ENCODE data around the gene DRGX.
A peak's percentile ranks its signal among the peaks of the same experiment; 100 is the strongest.

DRGX gene

DNA sequence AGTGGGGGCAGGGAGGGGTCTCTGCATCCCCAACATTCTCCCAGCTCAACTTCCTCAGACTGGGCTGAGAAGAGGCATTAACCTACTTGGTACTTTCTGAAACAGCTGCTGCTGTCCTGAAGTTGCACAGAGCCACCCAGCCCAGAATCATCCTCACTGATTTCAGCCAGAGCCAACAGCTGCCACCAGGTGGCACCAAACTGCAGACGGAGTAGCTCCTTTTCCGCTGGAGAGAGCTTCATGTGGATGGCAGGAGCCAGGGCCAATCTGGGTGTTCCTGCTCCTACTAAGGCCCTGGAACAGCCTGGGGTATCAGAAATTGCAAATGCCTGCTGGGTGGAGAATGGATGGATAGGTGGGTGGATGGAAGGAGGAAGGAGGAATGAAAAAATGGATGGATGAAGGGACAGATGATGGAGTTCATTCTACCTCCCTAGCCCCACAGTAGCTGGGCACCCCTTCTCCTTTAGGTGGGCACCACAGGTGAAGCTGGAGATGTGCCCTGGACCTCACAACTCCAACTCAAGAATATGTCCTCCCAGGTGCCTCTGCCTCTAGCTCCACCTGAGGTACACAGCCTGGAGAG lies 11.8 kb upstream of the DRGX start:
- peak; percentile 71 for DNase-seq (ENCODE audit: low read depth)

DNA sequence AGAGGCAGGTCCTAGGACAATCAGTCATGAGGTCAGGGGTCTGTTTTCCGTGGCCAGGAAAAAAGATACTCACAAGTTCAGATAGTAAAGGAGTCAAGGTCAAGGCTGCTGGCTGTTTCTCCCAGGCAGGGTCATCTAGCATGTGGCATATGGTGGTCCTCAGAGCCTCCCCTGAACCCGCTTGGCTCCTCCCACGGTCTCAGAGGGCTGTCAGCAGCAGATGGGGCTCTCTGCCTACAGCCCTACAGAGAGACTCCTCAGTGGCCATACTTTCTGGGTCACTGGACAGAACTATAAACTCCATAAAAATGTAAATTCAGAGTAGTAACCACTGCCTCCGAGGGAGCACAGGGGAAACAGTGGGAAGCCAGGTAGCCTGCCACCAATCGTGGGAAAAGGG lies 11.3 kb upstream of the DRGX start:
- no peak for DNase-seq (ENCODE audit: low read depth)

DNA sequence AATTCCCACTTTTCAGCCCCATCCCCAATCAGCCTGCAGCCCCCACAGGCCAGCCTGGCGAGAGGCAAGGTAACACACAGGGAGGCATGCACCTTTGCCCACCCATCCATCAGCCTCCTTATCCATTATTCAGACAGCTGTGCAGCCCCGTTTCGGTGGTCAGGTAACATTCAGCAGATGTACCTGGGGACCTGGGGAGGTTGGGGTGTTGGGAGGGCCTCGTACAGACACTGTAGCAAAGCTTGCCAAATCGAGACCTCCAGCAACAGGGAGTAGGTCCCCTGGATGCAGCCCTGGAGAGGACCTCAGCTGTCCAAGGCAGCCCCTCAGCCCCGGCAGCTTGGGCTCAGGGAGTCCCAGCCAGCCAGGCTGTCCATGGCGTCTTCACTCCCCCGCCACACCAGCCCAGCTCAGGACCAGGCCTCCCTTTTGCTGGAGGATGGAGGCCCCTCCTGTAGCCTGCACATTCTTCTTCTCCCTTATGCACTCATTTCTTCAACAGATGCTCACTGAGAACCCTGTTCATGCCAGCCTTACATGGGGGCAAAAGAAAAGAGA lies 8.5 kb upstream of the DRGX start:
- DNase-seq (ENCODE audit: low read depth): no peak

DNA sequence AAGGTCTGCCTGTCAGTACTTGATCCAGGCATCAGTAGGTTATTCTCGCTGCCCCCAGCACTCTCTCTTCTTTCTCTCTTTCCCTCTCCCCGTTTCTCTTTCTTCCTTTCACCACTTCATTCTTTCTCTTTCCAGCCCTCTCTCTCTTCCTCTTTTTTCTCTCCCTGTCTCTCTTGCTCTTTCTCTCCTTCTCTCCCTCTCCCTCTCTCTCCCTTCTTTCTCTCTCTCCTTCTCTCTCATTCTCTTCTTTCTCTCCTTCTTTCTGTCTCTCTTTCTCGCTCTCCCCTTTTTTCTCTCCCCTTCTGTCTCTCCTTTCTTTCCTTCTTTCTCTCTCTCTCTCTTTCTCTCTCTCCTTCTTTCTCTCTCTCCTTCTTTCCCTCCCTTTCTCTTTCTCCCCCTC lies 7.5 kb upstream of the DRGX start:
- DNase-seq (ENCODE audit: low read depth): no peak

DNA sequence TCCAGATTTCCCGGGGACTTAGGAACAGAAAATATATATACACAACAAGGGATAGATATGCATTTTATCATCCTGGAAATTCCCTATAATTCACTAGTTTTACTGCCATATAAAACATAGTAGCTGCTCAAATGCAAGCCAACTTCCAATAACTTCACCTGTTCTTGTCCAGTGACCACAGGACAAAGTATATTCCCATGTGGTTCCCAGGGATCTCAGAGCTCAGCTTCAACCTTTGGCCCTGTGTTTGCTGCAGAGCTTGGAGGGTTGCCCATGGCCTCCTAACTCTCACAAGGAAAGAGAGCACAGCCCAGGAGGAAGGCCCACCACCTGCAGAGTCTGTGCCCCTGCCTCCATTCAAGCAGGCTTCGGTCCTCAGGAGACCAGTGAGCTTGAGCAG lies 4.5 kb upstream of the DRGX start:
- no peak for DNase-seq (ENCODE audit: low read depth)

DNA sequence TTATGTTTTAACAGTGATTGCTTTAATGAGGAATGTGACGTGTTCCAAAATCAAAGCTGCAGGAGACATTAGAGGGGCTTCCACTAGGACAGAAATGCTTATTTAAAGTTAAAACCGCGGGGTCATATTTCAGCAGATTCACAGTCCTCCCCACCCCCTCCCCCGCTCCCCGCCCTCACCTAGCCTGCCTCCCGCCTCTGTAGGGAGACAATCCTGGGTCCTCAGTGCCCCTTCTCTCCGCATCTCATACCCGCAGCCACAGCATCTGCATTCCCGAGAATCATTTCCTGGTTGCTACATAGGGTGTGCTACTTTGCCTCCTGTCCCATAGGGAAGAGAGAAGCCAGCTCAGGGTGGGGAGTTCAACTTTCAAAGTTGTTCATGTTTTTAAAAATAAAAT lies 3.1 kb upstream of the DRGX start:
- no peak for DNase-seq (ENCODE audit: low read depth)

DNA sequence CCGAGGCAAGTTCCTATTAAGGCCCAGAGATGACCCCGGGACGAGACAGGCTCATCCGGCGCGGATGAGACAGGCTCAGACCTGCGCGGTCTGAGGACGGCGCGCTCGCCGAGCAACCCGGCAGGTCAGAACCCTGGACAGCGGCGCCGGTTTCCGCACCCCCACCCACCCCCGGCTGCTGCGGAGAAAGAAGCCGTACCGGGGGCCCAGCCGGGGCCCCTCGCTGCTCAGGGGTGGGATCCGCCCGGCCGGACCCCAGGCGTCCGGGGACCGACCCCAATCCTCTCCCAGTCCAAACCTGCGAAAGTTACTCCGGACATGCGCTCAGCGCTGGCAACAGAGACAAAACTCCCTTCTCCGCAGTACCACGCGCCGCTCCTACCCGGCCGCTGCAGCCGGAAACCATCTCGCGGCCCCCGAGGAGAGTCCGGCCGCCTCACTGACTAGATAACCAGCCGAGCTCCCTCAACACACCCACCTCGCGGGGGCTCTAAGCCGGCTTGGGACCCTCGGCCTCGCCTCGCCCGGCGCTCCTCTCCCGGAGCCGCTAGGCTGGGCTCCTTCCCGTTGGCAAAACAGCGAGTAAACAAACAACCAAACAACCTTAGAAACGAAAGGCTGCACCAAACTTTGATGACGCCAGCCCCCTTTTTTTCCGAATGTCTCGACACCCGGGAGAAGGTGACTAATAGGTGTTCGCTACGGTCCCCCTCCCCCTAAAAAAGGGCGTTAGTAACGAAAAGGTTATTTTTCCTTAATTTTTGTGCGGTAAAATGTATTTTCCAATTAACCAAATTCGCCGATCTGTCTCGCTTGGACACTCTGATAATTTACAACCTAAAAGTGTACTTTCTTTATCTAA lies 2.3 kb upstream of the DRGX start:
- DNase-seq (ENCODE audit: low read depth): peak; percentile 34

DNA sequence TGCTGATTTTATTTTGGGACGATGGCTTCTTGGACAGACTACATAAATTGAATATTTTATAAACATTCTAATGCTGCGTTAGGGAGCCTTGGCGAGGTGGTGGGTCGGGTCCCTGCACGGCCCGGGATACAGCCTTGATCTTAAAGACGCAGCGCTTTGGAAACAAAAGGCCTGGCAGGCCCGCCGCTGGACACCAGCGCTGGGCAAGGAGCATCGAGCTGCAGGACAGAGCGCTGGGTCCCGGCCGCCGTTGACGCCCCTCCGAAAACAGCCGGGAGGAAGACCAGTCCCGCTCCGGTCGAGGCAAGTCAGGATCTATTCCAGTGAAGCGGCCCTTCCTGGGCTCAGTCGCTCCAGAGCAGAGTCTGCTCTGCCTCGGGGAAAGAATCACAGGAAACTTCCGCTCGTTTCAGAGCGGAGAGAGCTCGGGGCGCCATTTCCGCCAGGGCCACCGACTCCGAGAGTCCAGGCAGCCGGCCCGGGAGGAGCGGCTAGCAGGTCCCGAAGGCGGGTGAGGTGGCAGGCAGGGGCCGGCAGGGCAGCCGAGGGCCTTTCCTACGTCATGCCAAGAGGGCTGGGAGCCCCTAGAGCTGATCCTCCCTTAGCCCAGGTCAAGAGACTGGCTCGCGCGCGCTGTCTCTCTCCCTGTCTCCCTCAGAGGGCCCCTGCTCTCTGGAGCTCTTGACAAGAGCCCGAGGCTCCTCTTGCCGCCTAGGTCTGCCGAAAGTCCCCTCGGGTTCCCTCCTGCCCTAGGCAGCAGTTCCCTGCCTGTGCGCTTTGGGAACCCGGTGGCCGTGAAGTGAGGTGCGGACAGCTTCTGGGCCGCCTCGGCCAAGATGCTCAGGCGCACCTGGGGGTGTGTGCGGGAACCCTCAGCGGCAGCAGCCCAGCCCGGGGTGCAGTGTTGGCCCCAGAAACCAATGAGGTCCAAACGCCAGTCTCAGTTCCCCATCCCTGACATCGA lies 1.4 kb upstream of the DRGX start:
- no peak for DNase-seq (ENCODE audit: low read depth)

DNA sequence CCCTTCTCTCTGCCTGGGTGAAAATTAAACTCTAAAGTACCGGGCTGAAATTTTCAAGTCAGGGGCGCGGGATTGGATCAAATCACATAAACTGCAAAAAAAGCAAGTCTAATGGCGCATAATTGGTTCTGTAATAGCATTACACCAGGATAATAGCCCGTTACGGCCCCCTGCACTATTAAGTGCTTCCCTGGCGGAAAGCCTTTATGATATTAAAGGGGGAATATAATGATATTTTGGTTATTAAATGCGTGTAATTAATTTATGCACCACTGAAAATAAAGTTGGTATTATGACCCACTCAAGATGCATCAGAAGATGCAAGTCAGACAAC lies 744 bp upstream of the DRGX start:
- no peak for DNase-seq (ENCODE audit: low read depth)

DNA sequence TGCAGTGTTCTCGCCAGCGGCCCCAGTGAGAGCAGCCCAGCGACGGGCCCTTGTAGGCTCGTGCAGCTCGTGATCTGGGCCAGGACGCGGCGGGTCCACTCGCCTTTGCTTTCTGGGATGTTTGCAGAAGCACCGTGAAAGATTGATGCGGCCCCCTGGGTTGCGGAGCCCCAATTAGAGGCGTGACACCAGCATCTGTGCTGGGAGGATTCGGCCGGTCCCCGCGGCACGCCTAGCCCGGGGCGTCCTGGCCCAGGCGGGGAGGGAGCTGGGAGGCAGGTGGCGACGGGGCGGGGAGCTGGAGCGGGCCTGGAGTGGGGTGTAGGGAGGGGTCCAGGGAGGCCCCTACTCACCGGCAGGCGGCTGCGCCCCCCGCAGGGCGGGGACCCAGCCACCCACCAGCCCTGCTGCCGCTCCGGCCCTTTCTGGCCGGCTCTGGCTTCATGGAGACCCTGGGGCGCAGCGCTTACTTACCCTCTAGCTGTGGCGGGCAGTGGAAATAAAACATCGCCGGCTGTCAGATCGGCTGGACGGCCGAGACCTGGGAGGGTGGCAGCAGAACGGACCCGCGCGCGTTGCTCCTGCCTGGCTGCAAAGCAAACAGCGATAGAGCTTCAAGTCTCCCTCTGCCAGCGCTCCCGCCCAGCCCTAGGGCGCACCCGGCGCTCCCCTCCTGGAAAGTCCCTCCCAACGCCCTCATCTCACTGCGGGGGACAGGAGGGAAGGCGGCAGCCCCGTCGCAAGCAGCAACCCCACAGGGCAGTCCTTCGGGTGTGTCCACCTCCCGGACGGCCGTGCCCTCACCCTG lies 752 bp downstream of the DRGX start:
- DNase-seq (ENCODE audit: low read depth): no peak

DNA sequence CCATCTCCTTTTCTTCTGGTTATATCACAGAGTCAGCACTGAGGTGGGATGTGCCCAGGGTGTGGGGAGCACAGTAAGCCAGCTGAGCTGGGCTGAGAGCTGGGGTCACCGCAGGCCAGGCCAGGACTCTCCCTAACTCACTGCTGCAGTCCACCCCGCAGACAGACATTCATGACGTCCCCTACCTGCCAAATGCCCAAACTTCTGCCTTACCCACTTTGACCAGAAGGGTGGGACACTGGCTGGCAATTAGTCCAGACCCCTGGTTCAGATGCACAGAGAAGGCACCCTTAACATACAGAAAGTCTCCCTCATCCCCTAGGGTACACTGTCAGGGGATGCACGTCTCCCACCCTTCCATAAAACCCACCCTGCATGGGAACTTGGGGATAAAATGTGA lies 2.1 kb downstream of the DRGX start:
- DNase-seq (ENCODE audit: low read depth): no peak

DNA sequence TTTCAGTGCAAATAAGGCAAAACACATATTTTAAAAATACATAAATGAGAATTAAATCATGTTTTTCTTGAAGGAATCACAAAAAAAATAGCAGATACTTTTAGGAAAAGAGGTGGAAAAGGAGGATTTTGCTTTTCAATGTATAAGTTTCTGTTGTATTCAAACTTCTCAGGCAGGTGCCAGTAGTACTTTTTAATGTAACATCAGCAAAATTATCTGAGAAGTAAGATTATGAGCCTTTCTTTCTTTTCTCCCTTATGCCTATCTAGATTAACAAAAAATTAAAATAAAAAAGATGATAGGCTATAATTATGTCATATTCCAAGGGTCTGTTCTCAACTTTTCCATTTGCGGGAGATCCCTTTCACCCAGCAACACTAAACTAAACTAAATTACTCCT lies 2.6 kb downstream of the DRGX start:
- DNase-seq (ENCODE audit: low read depth): no peak

DNA sequence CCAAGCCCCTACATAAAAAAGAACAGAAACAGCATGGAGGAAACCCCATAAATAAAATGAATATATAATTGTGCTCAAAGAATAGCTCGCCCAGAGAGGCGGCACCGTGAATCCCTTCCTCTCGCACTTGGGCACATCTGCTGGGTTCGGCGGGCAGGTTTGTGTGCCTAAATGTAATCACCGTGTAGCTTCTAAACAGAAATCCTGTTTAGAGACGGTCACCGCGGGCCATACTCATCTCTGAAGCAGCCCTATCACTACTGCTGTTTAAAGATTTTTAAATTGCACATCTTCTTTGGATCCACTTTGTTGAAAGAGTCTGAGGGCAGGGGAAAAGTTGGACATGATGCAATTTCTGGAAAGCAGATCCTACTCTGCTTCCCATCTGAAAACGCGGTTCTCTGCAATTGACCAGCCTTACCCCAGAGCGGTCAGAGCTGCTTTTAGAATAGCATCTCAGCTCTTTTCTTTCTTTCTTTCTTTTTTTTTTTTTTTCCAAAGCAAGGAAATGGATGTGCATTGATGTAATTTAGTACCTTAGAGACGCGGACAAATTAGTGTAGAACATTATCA lies 6.4 kb downstream of the DRGX start:
- DNase-seq (ENCODE audit: low read depth): no peak

DNA sequence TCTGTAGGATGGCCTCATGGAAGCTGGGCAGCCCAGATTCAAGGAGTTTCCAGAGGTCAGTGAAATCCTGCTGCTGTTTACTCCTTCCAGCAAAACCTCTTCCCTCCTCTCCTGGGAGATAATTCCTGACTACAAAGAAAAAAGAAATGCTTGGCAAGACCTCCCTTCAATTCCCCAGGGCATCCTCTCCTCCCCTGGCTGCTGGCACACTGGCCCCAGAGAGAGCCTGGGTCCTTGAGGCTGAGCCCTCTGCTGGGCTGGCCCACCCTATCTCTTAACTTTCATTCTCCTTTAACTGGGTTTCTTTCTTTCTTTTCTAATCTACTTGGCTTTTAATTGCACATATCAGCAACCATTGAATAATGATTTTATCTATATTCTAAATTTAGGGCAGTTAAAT lies 7.7 kb downstream of the DRGX start:
- DNase-seq (ENCODE audit: low read depth): no peak

DNA sequence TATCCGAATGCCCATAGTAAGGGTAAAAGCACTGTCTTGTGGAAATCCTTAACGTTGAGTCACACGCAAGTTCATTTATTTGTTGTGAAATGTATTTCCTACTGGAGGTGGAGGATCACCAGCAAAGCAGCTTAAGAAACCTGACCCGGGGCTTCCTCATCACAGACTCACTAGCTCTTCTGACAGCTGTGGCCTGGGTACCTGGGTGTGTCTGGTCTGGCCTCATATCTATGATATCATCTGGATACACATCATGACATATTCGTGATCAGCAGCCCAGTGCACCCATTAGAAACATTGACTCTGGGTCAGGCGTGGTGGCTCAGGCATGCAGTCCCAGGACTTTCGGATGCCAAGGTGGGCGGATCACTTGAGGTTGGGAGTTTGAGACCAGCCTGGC lies 8.8 kb downstream of the DRGX start:
- DNase-seq (ENCODE audit: low read depth): peak; percentile 89

DNA sequence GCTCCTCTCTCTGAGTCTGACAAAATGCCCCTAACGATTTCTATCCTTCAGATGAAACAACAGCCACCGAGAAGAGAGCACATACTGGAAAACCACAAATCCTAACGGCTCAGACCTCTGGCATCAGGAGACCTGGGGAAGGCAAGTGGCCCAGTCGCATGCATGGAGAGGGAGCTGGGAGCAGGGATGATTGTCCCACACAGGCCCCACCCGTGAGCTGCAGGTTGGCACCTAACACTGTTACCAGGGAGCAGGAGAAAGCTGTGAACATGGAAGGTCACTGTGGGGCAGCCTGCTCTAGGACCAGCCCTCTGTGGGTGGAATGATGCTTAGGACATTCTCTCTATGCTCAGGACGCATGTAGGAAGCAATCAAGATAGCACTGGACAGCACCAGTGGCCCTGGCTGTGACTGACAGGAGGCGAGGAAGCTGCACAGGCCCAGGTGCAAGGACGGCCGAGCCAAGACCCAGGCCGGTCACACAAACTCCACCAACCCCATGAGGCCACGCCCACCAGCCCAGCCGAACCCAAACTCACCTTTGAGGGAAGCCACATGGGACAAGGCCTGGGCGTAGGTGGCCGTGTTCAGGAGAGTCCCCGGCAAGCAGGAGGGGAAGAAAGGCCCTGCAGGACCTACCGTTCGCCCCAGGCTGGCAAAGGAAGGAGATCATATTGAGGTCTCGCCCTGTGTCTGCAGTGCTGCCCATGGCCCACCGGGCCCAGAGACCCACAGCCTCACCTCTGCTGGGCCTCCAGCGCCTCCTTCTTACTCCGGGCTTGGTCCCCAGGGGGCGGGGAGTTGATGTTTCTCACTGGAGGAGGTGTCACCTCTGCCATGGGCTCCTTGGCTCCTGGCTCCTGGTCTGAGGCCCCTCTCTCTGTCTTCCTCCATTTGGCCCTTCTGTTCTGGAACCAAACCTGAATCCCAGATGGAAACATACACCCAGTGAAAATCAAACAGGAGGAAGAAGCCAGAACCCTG lies 9.7 kb downstream of the DRGX start:
- no peak for DNase-seq (ENCODE audit: low read depth)

DNA sequence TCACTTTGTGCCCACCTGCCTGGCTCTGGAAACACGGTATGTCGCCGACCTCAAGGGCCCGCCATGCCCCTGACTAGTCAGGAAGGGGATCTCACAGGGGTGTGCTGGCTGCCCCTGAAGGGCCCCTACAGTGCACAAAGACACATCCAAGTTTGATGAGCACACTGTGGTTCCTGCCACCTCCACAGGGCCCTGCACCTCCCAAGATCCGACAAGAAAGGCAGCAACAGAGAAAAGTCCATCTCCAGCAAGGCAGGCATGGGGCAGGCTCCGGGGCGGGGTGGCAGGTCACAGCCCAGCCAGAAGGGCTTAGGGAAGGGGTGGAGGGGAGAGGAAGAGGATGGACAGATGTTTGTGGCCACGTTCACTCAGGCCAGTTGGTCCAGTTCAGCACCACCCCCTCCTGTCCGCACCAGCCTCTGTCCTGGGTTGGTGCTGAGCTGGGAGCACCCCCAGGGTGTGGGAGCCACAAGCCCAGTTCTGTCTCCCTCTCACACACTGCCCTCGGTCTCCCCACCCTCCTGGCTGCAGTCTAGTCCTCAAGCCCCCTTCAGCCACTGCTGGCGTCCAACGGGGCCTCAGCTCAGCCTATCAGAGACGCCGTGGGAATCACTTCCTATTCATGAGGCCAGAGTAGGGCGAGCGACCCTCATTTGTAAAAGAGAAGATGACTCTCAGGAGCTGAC lies 11.5 kb downstream of the DRGX start:
- no peak for DNase-seq (ENCODE audit: low read depth)

DNA sequence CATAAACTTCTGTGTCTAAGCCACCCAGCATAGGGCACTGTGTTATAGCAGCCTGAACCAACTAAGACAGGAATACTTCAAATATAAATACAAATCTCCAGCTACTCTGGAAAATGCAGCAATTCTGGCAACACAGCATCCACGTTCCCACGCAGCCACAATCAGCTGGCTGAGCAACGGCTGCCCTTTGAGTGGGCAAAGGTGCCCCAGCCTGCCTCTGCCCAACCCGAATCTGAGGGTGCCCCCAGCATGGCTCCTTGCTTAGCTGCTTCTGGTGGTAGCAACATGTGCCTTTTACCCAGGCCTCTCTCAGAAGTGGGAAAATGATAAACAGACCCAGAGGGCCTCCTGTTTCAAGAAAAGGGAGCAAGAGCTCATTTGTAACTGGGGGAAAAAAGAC lies 12.0 kb downstream of the DRGX start:
- DNase-seq (ENCODE audit: low read depth): no peak

DNA sequence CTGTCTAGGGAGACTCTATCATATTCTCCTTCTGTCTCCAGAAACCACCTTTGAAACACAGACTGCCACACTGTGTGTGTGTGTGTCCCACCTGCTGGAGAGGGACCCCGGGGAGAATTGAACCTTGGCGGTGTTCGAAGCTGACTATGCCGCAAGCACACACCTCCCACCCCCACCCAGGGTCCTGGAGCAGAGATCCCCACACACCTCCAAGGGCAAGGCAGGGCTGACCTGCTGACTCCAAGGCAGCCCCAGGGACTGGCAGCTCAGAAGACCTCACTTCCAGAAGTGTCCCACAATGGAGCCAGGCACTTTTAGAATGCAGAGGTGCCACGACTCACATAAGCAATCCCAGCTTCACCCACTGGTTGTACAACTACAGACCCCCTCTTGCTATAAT lies 13.1 kb downstream of the DRGX start:
- DNase-seq (ENCODE audit: low read depth): no peak

DNA sequence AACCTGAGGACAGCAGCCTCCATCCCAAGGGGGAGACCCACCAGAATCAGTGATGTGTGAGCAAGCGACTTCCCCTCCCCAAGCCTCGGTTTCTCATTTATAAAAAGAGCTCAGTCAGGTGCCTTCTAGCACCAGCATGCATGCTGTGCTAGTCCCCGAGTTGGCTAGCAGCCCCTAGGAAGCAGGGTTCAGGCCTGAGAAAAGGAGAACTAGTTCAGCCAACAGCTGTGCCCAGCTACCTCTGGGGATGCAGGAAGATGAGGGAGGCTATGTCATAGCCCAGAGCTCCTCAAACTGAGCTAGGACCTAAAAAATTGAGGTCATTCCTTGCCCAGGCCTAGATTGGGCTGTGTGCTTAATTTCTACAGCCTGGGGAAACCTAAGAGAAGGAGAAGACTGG lies 13.7 kb downstream of the DRGX start:
- no peak for DNase-seq (ENCODE audit: low read depth)
